Measurements from ENCODE around the gene EED.
"Not testable (repeated sequence)": the region's sequence is repeated elsewhere in the genome, so short reads cannot be mapped to it uniquely, and the experiment has no call there.

The EED gene

DNA sequence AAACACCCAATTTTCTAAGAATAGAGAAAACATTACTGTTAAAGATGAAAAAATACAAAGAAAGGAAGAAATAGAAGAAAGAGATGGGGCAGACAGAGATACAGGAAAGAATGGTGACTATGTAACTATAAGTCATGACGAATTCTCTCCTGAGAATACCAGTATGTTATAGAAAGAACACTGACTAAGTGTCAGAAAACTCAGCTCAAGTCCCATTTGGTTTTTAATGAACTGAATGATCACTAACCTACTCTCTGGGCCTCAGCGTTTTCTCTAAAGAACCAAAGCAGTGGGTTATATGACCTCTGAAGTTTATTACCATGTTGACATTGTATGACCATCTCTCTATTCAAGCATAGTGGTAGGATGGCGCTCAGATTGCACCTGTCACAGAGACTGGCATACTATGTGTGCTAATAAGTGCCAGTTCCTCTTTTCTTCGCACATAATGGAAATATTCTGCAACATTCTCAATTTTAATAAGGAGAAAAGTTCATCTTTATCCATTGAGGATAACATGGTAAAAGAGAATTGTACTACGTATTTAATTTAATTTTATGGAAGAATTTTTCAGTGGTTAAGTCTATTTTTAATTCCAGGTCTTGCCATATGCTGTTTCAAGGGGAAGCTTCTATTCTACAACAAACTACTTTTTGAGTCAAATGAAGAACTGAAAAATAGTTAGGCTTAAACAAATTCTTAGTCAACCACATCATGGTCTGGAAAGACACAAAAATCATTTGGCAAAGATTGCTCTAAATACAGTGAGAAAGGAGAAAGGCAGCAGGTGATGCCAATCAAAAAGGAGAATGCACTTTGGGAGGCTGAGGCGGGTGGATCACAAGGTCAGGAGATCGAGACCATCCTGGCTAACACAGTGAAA lies 25.0 kb upstream of the EED start:
- no peak for DNase-seq

DNA sequence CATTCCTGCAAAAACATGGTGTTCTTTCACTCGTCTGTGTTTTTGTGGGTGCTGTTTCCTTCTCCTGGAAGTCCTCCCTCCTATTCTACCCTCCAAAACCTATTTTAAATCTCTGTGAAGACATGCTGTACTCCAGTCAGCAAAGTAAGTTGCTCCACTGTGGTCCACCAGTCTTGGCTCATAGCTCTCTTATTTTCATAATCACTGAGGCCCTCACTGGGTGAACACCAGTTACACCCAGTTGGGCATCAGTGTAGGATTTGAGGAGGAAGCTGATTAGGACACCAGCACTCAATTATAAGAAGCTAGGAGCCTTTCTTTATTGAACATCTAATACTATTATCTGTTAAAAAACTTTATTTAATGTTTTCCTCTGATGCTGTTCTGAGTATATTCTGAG lies 23.9 kb upstream of the EED start:
- no peak for DNase-seq

DNA sequence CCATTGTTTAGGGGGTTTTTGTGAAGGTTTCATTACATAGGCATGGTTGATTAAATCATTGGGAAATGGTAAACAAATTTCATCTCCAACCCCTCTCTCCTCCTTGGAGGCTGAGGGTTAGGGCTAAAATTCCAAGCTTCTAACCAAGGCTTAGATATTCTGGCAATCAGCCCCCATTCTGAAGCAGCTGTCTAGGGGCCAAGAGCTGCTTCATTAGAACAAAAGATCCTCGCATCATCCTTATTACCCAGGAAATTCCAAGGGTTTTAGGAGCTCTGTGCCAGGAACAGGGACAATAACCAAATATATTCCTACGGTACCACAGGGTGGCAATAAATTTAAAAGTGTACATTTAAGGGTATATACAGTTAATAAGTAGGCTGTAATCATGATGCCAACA lies 22.5 kb upstream of the EED start:
- no peak for DNase-seq

DNA sequence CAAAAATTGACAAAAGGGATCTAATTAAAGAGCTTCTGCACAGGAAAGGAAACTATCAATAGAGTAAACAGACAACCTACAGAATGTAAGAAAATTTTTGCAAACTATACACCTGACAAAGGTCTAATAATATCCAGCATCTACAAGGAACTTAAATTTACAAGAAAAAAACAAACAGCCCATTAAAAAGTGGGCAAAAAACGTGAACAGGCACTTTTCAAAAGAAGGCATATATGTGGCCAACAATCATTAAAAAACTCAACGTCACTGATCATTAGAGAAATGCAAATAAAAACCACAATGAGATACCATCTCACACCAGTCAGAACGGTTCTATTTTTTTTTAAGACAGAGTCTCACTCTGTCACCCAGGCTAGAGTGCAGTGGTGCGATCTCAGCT lies 20.0 kb upstream of the EED start:
- not testable (repeated sequence) for DNase-seq

DNA sequence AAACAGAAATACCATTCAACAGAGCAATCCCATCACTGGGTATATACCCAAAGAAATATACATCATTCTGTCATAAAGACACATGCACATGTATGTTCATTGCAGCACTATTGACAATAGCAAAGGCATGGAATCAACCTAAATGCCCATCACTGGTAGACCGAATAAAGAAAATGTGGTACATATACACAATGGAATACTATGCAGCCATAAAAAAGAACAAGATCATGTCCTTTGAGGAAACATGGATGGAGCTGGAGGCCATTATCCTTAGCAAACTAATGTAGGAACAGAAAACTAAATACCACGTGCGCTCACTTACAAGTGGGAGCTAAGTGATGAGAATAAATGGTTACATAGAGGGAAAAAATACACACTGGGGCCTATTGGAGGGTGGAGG lies 19.2 kb upstream of the EED start:
- not testable (repeated sequence) for DNase-seq

DNA sequence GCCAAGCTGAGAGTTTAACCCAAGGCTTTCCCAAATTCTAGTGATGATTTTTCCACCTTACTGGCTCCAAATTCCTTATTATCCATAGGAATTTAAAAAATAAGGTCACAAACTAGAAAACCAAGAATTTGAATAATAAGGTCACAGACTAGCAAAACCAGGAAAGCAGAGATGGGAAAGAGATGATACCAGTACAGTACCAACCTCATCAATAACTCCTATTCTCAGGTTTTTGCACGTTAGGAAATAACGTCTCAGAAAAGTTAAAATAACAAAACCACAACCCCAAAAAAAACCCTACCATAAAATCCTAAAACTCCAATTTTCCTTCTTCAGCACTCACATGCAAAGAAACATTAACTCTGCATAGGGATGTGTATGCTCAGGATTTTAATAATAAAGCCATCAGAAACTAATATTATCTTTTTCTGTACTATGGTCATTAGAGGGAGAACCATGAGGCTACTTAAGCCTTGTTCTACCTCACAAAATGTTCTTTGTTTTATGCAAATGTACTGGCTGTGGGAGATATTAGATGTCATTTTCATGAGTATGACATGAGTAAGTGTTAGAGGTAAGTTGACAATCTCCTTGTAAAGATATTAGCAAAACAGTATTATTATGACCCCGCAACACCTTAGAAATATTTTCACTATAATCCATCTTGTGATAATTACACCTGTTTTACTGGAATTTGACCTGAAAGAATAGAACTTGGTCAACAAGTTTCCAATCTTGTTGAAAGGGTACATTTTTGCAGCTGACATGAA lies 16.1 kb upstream of the EED start:
- DNase-seq: no peak

DNA sequence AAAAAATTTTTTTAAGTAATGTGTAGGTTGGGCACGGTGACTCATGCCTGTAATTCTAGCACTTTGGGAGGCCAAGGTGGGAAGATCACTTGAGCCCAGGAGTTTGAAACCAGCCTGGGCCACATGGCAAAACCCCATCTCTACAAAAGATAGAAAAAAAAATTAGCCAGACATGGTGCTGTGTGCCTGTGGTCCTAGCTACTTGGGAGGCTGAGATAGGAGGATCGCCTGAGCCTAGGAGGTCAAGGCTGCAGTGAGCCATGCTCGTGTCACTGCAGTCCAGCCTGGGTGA lies 15.6 kb upstream of the EED start:
- not testable (repeated sequence) for DNase-seq

DNA sequence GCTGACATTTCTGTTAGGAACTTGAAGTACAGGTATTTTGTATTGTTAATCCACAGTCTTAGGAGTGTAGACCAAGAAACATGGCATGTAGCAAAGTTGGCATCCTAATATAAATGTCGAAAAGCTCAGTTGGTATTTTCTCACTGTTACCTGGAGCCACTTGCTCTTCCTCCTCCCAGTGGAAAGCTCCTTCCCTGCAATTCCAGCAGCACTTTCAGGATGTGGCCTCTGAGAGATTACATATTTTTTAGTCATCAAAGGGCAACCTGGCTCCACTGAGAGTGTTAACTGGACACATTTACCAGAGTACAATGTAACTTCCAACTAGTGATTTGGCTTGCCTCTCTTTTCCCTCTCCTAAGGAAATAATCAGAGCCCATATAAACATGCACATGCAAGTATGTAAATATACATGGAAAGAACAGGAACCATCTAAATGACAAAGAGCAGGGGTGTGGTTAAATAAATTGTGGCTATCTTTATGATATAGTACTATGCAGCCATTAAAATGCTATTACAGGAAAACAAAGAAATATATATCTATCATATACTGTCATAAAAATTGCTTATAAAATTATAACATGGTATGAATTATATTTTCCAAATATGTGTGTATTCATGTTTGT lies 14.3 kb upstream of the EED start:
- no peak for DNase-seq

DNA sequence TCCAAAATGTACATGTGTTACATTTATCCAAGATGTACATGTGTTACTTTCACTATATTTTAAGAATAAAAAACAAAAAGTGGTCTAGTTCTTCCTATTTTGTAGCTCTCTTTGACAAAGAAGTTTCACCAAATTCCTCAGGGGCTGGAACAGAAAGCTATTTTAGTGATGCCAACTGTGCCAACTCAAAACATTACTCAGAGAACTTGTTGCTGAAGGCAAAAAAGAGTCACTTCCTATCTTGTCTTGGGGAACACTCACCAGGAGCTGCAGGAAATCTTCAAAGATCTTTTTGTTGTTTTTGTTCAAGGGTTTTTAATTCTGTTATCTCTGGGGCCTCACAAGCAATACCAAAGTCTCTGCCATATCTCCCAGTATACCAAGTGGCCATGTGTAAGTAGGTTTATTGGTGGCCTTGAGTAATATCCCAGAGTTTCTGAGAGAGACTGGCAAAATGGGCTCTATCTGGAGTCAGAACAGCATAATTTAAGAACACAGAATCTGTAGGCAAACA lies 13.6 kb upstream of the EED start:
- DNase-seq: no peak

DNA sequence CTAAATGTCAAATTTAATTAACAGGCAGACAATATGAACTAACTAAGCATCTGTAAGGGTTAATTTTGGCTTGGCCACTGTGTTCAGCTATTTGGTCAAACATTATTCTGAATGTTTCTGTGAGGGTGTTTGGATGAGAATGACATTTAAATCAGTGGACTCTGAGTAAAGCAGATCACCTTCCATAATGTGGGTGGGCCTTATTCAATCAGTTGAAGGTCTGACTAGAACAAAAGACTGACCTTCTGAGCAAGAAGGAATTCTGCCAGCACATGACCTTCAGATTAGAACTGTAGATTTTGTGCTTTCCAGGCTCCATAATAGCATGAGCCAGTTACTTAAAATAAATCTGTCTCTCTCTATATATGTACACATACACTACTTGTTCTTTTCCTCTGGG lies 12.0 kb upstream of the EED start:
- no peak for DNase-seq

DNA sequence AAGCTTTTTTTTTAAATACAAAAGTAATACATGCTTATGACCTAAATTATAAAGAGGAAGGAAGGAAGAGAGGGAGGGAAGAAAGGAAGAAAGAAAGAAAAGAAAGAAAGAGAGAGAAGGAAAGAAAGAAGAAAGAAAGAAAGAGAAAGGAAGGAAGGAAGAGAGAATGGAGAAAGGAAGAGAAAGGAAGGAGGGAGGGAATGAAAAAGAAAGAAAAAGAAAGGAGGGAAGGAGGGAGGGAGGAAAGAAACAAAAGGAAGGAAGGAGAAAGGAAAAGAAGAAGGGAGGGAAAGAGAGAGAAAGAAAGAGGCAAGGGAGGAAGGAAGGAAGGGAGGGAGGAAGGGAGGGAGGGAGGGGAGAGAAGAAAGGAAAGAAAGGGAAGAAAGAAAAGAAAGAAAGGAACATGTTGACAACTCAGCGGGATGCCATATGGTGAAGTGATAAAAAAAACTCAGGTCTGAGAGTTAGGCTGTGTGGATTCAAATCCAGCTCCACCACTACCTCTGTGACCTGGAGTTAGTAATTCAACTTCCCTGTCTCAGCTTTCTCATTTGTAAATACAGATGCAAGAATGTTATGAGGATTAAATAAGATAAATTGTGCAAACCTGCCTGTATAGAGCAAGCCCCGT lies 9.6 kb upstream of the EED start:
- DNase-seq: no peak

DNA sequence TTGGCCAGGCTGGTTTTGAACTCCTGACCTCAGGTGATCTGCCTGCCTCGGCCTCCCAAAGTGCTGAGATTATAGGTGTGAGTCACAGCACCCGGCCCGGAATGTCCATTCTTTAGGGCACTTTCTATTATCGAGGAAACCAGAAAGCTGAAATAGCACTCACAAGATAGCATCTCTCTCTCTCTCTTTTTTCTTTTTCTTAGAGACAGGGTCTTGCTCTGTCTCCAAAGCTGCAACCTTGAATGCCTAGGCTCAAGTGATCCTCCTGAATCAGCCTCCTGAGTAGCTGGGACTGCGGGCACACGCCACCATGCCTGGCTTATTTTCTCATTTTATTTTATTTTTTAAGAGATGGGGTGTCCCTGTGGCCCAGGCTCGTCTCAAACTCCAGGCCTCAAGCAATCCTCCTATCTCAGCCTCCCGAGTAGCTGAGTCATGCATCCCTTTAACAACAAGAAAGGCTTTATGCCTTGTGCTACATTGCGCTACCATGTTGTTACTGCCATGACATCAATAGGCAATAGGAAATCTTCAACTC lies 7.2 kb upstream of the EED start:
- DNase-seq: no peak

DNA sequence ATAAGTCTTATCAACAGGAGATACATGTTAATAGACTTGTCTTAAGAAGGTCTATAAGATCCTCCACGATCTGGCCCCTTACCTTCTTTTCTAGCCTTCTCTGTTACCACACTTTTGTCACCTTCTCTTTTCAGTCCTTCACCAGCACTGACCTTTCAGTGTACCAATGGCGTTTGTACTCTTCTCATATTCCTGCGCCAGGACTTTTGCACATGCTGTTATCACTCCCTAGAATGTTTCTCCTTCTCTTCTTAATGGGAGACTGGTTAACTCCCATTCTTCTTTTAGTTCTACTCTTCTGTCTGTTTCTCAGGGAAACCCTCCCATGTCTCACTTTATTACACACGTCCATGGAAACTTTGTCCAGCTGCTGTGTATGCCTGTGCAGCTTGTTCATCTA lies 4.4 kb upstream of the EED start:
- DNase-seq: no peak

DNA sequence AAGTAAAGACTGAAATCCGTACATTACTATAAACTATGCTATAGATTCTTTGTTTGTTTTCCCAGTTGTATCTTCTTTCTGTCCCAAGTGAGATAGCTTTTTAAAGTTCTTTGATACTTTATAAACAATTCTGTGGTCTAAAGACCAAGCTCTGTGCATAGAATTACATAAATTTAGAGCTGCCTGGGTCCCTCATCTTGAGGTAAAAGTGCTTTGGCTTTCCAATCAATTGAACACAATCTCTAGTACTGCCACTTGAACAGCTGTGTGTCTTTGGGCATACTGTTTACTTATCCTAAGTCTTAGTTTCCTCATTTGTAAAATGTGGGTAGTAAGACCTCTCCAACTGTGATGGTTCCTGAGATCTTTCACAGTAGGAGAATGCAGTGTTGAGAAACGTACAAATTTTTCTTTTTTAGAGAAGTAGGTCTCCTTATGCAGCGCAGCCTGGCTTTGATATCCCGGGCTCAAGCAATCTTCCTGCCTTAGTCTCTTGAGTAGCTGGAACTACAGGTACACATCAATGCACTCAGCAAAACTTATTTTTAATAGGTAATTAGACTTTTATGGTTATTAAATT lies 2.5 kb upstream of the EED start:
- DNase-seq: no peak

DNA sequence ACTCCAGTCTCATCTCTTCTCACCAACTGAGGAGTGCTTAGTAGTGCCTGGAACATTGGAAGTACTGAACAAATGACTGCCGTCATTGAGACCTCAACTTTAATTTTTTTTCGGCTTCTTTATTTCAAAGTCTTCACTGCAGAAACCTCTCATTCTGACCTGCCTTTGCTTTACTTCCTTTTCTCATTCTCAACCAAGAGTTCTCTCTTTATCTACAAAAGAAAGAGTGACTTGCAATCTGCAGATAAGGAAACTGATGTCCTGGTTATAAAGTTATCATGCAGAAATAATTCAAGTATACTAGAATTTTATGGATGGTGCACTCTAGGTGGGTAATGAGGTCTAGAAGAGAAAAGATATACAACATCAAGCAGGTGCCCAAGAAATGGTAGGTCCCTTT lies 1.2 kb upstream of the EED start:
- DNase-seq: no peak

DNA sequence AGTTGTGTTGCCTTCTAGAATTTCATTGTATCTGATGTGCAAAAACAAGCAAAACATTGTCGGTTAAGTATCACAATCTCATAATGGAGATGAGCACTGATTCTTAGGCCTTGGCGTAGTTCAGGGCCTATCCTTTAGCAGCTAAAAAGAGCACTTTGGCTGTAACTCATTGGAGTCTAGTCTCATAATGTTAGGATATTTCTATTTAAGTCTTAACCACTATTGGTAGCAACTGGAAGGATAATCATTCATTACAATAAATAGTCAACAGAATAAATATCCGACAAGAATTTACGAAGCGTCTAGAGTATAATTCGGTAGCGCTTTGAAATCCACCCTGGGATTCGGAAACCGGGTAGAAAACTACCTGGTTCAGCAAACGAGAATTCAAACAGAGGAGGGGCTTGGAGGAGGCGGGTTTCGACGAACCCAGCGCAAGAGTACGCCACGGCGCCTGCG lies 461 bp upstream of the EED start:
- peak; percentile 91 for DNase-seq

DNA sequence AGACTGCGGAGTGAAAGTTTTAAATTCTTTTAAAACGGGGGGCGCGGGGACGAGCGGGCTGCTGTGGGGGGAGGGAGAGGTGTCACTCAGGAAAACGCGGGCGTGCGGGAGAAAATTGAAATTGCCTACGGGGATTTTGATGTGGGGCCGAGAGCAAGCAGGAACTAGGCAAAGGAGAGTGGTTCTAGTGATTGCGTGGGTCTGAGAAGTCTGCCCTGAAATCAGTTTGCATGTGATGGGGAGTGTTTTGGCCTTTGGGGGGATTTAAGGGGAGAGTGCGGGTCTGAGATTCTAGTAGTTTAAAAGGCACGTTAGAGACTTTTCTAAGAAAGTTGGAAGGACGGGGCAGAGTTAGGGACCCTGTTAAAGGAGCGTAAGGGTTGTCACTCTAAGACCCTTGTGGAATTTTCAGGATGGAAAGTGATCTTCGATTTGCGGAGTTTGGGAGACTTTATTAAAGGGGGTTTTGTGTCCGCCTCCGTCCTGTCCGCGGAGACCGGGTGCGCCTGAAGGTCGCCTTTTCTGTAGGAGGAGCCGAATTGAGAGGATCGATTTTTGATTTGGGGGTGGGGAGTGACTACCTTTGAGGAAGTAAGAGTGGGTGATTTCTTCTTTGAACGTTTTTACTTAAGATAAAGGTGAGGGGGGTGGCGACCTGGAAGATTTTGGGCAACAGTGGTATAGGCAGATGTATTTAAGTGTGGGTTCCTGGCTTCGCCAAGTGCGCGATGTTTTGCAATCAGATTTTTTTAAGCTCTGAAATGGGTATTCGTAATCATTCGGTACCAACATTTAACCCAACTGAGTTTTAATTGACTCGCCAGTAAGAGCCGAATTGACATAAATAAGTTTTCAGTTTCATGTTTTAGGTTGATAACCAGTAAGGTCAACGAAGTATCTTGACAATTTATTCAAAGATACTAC lies 1.1 kb downstream of the EED start:
- no peak for DNase-seq

DNA sequence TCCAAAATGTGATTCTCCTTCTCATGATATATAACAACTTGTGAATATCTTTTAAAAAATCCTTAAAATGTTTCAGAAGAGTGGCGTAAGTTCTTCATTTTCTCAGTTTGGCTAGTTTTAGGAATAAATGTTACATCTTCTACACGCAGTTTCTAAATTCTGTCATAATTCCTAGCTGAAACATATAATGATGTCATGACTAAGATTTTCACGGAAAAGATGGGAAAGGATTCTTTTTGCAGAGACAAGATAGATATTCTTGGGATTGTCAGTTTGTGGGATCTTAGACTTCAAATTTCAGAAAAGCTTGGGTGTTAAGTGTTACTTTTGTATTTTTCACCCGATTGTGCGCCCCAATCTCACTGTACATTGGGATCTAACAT lies 1.7 kb downstream of the EED start:
- no peak for DNase-seq

DNA sequence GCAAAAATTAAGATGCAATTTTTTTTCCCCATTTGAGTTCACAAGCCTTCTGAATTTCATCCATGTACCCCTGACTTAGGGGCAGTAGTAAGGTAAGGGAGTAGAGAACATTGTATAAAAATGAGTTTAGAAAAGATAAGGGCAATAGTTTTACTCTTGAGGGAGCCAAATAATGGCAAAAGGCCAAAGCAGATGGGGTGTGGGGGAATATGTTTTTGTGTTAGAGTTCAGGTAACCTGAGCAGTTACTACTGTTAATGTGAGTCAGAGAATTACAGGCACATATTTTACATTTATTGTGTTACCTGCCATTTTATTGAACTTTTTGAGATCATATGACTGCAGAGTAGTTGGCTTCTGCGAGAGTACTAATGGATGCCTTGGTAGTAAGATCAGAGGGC lies 3.1 kb downstream of the EED start:
- DNase-seq: no peak

DNA sequence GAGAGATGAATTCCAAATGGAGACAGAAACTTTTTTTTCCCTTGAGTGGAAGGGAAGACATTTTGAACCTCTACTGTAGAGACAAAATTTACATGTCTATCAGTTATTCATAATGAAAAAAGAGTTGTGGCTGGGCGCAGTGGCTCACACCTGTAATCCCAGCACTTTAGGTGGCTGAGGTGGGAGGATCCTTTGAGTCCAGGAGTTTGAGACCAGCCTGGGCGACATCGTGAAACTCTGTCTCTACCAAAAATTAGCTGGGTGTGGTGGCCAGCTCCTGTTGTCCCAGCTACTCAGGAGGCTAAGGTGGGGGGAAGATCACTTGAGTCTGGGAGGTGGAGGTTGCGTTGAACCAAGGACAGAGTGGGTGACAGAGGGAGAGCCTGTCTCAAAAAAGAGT lies 4.1 kb downstream of the EED start:
- DNase-seq: no peak

DNA sequence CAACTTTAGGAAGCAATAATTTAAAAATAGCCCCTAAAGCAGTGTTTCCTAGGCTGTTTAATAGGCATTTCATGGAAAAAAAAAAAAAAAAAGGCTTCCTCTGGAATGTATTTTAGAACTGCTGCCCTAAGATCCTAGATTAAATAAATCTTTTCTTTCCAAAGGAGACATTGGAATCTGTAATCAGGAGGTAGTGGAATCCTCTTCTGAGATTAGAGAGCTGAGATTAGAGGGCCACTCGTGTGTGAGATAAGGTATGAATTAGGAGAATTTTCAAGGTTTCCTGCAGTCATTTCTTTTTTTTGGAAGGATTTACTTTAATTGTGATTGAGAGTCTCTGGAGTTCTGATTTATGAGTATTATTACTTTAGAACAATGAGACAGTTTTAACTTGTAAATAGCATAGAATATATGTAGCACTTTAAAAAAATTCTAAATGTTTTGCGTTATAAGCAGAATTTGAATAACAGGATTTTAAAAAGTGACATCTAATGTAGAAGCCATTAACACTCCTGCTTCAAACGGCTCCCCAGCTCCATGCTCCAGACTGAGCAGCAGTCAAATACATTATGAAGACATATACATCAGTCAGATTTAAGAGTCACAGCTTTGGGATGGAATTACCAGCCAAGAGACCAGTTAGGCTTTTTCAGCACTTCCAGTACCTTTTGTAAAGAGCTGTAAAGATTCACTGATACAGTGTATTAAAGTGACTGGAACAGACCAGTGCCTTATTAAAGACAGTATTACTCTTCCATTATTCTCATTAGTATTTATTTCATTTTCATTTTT lies 5.0 kb downstream of the EED start:
- DNase-seq: no peak
